ENCODE data around the gene DAPK1.

GRCh38 chr9:87671925-87672324, 174.3 kb downstream of the DAPK1 start:
- TF ChIP-seq CTCF (IDR thresholded peaks at IDR 0.05; ENCODE audit: low read depth, low read length), result no peak
- no peak for TF ChIP-seq EZH2phosphoT487 (IDR thresholded peaks at IDR 0.05; ENCODE audit: low read depth)
